ENCODE results near the gene CD209.

GRCh38 chr19:7759156-7759555, 11.8 kb upstream of the CD209 start:
- no peak for TF ChIP-seq ZNF280C (tag by site-specific recombination; IDR thresholded peaks at IDR 0.05)
- no peak for TF ChIP-seq CTCF (tag by site-specific recombination; IDR thresholded peaks at IDR 0.05)
- TF ChIP-seq ZFHX2 (tag by site-specific recombination; conservative IDR thresholded peaks at IDR 0.05) = no peak
- no peak for TF ChIP-seq ZSCAN16 (tag by site-specific recombination; IDR thresholded peaks at IDR 0.05)
- TF ChIP-seq, protein P1, sequence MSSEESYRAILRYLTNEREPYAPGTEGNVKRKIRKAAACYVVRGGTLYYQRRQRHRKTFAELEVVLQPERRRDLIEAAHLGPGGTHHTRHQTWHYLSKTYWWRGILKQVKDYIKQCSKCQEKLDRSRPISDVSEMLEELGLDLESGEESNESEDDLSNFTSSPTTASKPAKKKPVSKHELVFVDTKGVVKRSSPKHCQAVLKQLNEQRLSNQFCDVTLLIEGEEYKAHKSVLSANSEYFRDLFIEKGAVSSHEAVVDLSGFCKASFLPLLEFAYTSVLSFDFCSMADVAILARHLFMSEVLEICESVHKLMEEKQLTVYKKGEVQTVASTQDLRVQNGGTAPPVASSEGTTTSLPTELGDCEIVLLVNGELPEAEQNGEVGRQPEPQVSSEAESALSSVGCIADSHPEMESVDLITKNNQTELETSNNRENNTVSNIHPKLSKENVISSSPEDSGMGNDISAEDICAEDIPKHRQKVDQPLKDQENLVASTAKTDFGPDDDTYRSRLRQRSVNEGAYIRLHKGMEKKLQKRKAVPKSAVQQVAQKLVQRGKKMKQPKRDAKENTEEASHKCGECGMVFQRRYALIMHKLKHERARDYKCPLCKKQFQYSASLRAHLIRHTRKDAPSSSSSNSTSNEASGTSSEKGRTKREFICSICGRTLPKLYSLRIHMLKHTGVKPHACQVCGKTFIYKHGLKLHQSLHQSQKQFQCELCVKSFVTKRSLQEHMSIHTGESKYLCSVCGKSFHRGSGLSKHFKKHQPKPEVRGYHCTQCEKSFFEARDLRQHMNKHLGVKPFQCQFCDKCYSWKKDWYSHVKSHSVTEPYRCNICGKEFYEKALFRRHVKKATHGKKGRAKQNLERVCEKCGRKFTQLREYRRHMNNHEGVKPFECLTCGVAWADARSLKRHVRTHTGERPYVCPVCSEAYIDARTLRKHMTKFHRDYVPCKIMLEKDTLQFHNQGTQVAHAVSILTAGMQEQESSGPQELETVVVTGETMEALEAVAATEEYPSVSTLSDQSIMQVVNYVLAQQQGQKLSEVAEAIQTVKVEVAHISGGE (tag by site-specific recombination; conservative IDR thresholded peaks at IDR 0.05; ENCODE audit: low read depth) = no peak
- TF ChIP-seq ZBTB26 (tag by site-specific recombination; optimal IDR thresholded peaks at IDR 0.05) = no peak
- TF ChIP-seq, protein P2, sequence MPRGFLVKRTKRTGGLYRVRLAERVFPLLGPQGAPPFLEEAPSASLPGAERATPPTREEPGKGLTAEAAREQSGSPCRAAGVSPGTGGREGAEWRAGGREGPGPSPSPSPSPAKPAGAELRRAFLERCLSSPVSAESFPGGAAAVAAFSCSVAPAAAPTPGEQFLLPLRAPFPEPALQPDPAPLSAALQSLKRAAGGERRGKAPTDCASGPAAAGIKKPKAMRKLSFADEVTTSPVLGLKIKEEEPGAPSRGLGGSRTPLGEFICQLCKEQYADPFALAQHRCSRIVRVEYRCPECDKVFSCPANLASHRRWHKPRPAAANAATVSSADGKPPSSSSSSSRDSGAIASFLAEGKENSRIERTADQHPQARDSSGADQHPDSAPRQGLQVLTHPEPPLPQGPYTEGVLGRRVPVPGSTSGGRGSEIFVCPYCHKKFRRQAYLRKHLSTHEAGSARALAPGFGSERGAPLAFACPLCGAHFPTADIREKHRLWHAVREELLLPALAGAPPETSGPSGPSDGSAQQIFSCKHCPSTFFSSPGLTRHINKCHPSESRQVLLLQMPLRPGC (tag by site-specific recombination; IDR thresholded peaks at IDR 0.05) = no peak
- TF ChIP-seq ZNF747 (tag by site-specific recombination; IDR thresholded peaks at IDR 0.05) = no peak
- no peak for TF ChIP-seq ZNF335 (tag by site-specific recombination; conservative IDR thresholded peaks at IDR 0.05)
- TF ChIP-seq ZNF114 (tag by site-specific recombination; IDR thresholded peaks at IDR 0.05) = no peak
- TF ChIP-seq, protein P3, sequence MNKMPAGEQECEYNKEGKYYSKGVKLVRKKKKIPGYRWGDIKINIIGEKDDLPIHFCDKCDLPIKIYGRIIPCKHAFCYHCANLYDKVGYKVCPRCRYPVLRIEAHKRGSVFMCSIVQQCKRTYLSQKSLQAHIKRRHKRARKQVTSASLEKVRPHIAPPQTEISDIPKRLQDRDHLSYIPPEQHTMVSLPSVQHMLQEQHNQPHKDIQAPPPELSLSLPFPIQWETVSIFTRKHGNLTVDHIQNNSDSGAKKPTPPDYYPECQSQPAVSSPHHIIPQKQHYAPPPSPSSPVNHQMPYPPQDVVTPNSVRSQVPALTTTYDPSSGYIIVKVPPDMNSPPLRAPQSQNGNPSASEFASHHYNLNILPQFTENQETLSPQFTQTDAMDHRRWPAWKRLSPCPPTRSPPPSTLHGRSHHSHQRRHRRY (tag by site-specific recombination; IDR thresholded peaks at IDR 0.05) = no peak
- TF ChIP-seq PRDM2 (tag by site-specific recombination; IDR thresholded peaks at IDR 0.05; ENCODE audit: borderline replicate concordance) = no peak
- no peak for TF ChIP-seq ZNF311 (tag by site-specific recombination; IDR thresholded peaks at IDR 0.05; ENCODE audit: borderline replicate concordance)

Data from HEK293 (cell line).